ENCODE measurements around the gene UNC50.
"Not testable (repeated sequence)": the region's sequence is repeated elsewhere in the genome, so short reads cannot be mapped to it uniquely, and the experiment has no call there.

Gene UNC50

GRCh38 chr2:98654699-98655495 is 46.5 kb downstream of the UNC50 start:
- no peaks in the 10 kb centered on the region for H3K9me3 ChIP-seq (ENCODE audit: low read length)
- H3K9ac ChIP-seq (ENCODE audit: low read length) = no peak overlapping the region
- no peaks in the 10 kb centered on the region for H3K4me1 ChIP-seq (ENCODE audit: insufficient read depth, low read length)
- H3K4me3 ChIP-seq (ENCODE audit: low read depth in 1 of 2, low read length in 2 of 2) = no peak overlapping the region
- no peak overlapping the region for H3K27ac ChIP-seq (ENCODE audit: low read depth, low read length)
- no peaks in the 10 kb centered on the region for H3K27me3 ChIP-seq (ENCODE audit: control insufficient read depth in 1 of 2, insufficient read depth in 2 of 2, low read length in 2 of 2)
- H3K36me3 ChIP-seq (ENCODE audit: insufficient read depth, low read length) = no peaks in the 10 kb centered on the region

GRCh38 chr2:98656800-98657199 is 48.4 kb downstream of the UNC50 start:
- H3K4me3 ChIP-seq (ENCODE audit: low read depth in 1 of 2, low read length in 2 of 2) = no peak overlapping the region
- no peaks in the 10 kb centered on the region for H3K9me3 ChIP-seq (ENCODE audit: low read length)
- H3K9ac ChIP-seq (ENCODE audit: low read length) = no peak overlapping the region
- H3K36me3 ChIP-seq (ENCODE audit: insufficient read depth, low read length) = peaks cover 5% of the 10 kb centered on the region
- H3K4me1 ChIP-seq (ENCODE audit: insufficient read depth, low read length) = no peaks in the 10 kb centered on the region
- no peak overlapping the region for H3K27ac ChIP-seq (ENCODE audit: low read depth, low read length)
- no peaks in the 10 kb centered on the region for H3K27me3 ChIP-seq (ENCODE audit: control insufficient read depth in 1 of 2, insufficient read depth in 2 of 2, low read length in 2 of 2)

GRCh38 chr2:98658816-98659490 is 50.6 kb downstream of the UNC50 start:
- Histone ChIP-seq H3K4me3 (ENCODE audit: low read depth in 1 of 2, low read length in 2 of 2) (no peak overlapping the region), H3K36me3 (ENCODE audit: insufficient read depth, low read length) (peaks cover 8% of the 10 kb centered on the region), H3K4me1 (ENCODE audit: insufficient read depth, low read length) (no peaks in the 10 kb centered on the region), H3K27ac (ENCODE audit: low read depth, low read length) (no peak overlapping the region), H3K27me3 (ENCODE audit: control insufficient read depth in 1 of 2, insufficient read depth in 2 of 2, low read length in 2 of 2) (no peaks in the 10 kb centered on the region), H3K9ac (ENCODE audit: low read length) (no peak overlapping the region), H3K9me3 (ENCODE audit: low read length) (no peaks in the 10 kb centered on the region)

GRCh38 chr2:98659491-98659840 is 51.1 kb downstream of the UNC50 start:
- H3K9ac ChIP-seq (ENCODE audit: low read length); H3K36me3 ChIP-seq (ENCODE audit: insufficient read depth, low read length); H3K4me1 ChIP-seq (ENCODE audit: insufficient read depth, low read length); H3K27me3 ChIP-seq (ENCODE audit: control insufficient read depth in 1 of 2, insufficient read depth in 2 of 2, low read length in 2 of 2); H3K9me3 ChIP-seq (ENCODE audit: low read length); H3K4me3 ChIP-seq (ENCODE audit: low read depth in 1 of 2, low read length in 2 of 2); H3K27ac ChIP-seq (ENCODE audit: low read depth, low read length): not testable (repeated sequence)

GRCh38 chr2:98663511-98664090 is 55.2 kb downstream of the UNC50 start:
- Histone ChIP-seq H3K27me3 (ENCODE audit: control insufficient read depth in 1 of 2, insufficient read depth in 2 of 2, low read length in 2 of 2) (no peaks in the 10 kb centered on the region), H3K36me3 (ENCODE audit: insufficient read depth, low read length) (peaks cover 8% of the 10 kb centered on the region), H3K9me3 (ENCODE audit: low read length) (no peaks in the 10 kb centered on the region), H3K4me1 (ENCODE audit: insufficient read depth, low read length) (no peaks in the 10 kb centered on the region), H3K9ac (ENCODE audit: low read length) (no peak overlapping the region), H3K27ac (ENCODE audit: low read depth, low read length) (no peak overlapping the region), H3K4me3 (ENCODE audit: low read depth in 1 of 2, low read length in 2 of 2) (no peak overlapping the region)

- no peaks in the 10 kb centered on the region for H3K9me3 ChIP-seq (ENCODE audit: low read length)
- no peaks in the 10 kb centered on the region for H3K27me3 ChIP-seq (ENCODE audit: control insufficient read depth in 1 of 2, insufficient read depth in 2 of 2, low read length in 2 of 2)
- H3K27ac ChIP-seq (ENCODE audit: low read depth, low read length) = no peak overlapping the region
- peaks cover 8% of the 10 kb centered on the region for H3K36me3 ChIP-seq (ENCODE audit: insufficient read depth, low read length)
- H3K9ac ChIP-seq (ENCODE audit: low read length) = no peak overlapping the region
- H3K4me1 ChIP-seq (ENCODE audit: insufficient read depth, low read length) = no peaks in the 10 kb centered on the region
- H3K4me3 ChIP-seq (ENCODE audit: low read depth in 1 of 2, low read length in 2 of 2) = no peak overlapping the region
Observed at GRCh38 chr2:98664323-98664722, 55.9 kb downstream of the UNC50 start.

- H3K4me1 ChIP-seq (ENCODE audit: insufficient read depth, low read length) = no peaks in the 10 kb centered on the region
- no peaks in the 10 kb centered on the region for H3K9me3 ChIP-seq (ENCODE audit: low read length)
- peaks cover 4% of the 10 kb centered on the region for H3K36me3 ChIP-seq (ENCODE audit: insufficient read depth, low read length)
- H3K9ac ChIP-seq (ENCODE audit: low read length) = no peak overlapping the region
- H3K27me3 ChIP-seq (ENCODE audit: control insufficient read depth in 1 of 2, insufficient read depth in 2 of 2, low read length in 2 of 2) = no peaks in the 10 kb centered on the region
- no peak overlapping the region for H3K27ac ChIP-seq (ENCODE audit: low read depth, low read length)
- H3K4me3 ChIP-seq (ENCODE audit: low read depth in 1 of 2, low read length in 2 of 2) = no peak overlapping the region
Observed at GRCh38 chr2:98665677-98666076, 57.3 kb downstream of the UNC50 start.

Measured in muscle layer of colon (tissue), 2 donors.